ENCODE data around the gene NDUFS2. TPM values are rescaled to one million over a fixed set of nuclear protein-coding genes. Genes with fewer than 3 reads are reported as not detected.
A peak's percentile ranks its signal among the peaks of the same experiment; 100 is the strongest.
"Not testable (repeated sequence)": the region's sequence is repeated elsewhere in the genome, so short reads cannot be mapped to it uniquely, and the experiment has no call there.

The NDUFS2 gene
- polyA plus RNA-seq, 12 donors, result 92.6 to 165 (median 136) TPM; not detected in 1

DNA sequence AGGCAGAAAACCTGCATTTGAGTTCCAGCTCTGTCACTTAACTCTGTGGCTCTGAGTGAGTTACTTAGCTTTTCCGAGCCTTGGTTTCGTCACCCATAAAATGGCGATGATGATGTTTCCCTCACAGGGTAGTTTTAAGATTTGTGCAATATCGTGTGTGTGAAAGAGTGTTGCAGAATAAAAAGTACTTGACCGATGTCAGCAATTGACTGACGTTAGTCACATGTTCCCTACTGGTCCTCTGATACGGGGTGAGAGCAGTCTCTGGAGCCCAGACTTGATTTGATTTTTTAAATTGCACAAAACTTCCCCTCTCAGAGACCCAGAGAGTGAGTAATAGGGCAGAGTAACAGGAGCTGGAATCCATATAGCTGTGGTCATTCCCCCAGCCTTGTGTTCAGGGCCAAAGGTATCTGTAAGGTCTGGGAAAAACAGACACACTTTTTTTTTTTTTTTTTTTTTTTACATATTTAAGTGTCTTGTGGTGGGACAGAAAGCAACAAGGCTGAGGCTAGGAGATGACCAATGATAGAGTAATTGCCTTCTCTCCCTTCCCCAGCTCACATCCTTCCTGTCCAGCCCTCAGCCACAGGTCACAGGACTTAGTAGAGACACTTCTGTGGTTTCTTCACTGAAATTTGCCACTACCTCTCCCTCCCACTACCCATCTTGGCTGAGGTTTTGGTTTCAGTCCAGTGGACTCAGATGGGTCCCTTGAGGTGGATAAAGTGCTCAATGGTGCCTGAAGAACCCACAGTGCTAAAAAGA is 15.0 kb downstream of the NDUFS2 start:
- no peak for DNase-seq

DNA sequence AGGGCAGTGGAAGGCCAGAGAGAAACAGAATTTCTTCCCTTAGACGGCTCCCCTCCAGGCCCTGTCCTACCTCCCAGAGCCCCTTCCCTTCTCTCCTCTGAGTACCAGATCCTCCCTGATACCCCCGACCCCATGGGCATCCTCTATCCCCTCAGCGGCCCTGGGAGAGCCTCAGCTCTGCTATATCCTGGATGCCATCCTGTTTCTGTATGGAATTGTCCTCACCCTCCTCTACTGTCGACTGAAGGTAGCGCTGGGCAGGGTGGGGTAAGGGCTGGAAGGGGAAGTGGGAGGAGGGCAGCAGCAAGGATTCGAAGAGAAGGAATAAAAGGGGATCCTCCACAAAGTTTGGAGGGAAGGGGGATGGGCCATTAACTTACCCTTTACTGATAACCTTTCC is 15.7 kb downstream of the NDUFS2 start:
- DNase-seq, result no peak

DNA sequence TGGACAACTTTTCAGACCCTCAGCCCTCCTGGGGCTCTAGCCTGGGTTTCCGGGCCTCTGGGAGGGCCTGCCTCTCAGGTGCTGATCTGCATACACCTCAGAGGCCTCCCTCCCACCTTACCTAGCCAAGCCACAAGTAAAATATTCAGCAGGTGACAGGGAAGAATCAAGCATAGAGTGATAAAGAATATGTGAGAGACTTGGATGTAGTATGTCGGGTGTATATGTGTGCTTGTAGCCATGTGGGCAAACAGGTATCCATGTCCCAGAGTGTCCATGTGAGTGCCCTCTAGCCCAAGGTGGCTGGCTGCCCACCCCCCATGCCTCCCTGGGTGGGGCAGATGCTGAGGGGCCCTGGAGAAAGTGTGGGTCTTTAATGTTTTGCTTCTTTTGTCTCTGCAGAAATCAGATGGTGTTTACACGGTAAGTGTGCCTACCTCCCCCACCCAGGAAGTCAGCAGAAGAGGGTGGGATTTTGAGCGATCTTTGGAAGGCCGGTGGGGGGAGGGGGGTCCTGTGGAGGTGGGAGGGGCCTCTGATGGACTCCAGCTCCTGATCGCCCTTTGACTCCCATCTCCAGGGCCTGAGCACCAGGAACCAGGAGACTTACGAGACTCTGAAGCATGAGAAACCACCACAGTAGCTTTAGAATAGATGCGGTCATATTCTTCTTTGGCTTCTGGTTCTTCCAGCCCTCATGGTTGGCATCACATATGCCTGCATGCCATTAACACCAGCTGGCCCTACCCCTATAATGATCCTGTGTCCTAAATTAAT is 16.3 kb downstream of the NDUFS2 start:
- DNase-seq, result no peak

DNA sequence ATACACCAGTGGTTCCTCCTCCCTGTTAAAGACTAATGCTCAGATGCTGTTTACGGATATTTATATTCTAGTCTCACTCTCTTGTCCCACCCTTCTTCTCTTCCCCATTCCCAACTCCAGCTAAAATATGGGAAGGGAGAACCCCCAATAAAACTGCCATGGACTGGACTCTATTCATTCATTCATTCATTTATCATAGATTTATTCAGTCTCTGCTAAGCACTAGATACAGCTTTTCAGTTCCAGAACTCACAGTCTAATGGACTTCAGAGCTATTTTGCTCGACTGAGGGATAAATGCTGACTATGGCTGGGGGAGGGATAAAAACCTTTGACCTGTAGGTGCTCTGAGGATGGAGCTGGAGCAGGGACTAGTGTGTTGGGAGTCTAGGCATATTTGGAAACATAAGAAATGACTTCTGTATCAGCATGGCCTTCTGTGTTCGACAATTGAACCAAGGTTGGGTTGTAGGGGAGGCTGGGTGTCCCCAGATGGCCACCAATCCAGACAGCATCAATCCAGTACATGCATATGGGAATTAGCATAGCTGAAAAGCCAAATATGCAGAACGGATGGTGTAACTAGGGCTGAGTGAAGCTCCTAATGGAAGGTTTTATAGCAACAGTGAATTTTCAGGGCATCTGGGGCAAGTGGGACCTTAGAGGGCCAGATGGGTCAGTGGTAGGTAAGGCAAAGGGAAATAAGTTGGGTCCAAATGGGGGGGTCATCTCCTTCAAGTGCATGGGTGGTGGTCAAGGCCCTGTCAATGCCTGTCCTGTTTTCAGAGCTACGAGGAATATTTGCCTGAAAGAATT is 17.1 kb downstream of the NDUFS2 start:
- no peak for DNase-seq

DNA sequence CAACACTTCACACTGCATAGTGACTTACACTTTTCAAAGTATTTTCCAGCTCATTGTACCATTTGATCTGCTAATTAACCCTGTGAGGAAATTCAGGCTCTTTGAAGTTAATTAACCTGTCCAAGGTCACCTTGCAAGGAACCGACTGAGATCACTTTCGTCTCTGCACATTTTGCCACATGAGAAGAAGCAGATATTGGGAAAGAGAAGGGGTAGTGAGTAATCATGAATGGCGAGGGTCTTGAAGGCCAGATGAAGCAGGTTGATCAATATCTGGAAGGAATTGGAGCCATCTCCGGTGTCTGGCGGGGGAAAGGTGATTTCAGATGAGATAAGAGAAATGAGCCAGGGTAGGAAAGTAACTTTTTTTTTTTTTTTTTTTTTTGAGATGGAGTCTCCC is 17.8 kb downstream of the NDUFS2 start:
- no peak for DNase-seq

DNA sequence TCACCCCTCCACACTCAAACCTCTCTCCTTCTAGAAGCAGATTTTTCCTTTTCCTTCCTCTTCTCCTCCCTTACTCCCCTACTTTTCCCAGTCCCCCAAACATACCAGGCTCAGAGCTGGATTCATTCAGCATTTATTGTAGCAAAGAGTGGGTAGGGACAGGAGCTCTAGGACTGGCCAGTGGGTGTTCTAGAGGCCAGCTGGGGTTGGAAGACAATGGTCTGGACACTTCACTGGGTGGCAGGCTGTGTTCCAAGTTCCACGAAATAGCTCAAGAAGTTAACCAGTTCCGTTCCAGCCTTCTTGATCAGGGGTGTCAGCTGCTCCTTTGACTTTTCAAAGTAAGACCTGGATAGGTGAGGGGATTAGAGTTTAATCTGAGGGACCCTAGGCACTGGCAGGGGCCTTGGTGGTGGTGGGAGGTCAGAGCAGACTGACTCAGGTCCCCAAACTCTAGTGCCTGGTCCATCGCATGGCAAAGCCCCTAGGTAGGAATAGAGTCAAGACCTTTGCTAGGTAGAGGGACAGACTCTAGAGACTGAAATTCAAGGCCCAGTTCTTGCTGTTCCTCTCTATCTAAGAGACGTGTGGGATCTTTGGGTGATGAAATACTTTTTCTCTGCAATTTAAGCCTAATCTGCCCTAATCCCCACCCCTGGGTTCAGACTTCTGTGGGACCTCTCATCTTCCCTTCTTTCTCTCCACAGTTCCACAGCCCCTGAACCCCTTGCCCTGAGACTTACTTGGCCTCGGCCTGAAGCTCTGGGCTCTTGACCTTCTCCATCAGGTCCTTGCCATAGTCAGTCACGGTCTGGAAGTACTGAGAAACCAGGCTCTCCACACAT is 20.2 kb downstream of the NDUFS2 start:
- no peak for DNase-seq

DNA sequence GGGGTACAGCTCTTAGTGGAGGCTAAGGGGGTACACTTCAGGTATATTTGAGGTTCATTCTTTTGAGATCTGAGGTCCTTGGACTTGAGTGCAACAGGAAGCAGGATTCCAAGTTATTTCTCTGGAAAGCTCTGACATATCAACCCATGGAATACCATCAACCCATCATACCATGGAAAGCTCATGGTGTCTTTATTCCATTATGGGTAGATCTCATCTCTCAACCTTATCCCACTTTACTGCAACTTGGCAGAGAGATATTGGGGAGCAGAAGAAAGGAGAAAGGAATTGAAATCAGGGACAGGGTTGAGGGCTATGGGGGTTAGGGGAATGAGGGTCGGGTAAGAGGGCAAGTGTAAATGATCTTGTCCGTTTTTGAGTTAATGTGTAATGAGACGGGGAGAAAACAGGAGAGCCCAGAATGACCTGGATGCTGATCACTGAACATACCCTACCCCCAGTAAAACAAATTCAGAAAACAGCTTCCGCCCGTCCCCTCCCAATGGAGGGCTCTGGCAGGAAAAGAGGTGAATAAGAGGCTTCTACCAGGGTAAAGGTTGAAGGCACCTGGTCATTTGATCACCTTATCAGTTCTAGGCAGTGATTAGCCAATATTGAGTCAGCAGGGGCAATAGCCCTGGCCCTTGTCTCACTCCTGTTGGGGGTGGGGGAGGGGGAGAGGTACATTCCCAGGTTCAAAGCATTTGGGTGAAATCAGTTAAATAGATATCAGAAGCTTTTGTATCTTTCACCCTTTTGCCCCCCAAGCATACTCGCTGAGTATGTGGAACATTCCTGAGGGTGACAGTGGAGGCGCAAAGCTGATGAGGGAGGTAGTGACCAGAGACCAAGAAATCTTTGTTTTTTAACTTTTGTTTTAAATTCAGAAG is 21.9 kb downstream of the NDUFS2 start:
- no peak for DNase-seq

DNA sequence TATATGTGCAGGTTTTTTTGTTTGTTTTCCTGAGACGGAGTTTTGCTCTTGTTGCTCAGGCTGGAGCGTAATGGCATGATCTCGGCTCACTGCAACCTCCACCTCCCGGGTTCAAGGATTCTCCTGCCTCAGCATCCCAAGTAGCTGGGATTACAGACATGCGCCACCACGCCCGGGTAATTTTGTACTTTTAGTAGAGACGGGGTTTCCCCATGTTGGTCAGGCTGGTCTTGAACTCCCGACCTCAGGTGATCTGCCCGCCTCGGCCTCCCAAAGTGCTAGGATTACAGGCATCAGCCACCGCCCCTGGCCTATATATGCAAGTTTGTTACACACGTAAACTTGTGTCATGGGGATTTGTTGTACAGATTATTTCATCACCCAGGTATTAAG is 22.5 kb downstream of the NDUFS2 start:
- DNase-seq, result not testable (repeated sequence)

DNA sequence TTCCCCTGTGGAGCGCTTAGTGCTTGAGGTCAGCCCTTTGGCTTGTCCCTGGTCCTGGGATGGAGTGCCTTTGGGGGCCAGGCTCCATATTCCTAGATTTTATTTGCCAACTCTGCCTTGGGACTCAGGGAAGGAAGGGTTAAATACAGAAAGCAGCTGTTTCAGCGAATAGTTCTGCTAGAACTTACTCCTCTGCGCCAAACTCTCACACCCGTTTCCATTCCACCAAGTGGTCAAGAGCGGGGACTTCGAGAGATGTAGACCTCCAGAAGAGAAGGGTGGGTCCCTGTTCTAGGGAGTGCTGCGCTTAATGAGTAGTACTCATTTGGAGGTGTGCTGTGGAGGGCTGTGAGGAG is 23.0 kb downstream of the NDUFS2 start:
- no peak for DNase-seq

DNA sequence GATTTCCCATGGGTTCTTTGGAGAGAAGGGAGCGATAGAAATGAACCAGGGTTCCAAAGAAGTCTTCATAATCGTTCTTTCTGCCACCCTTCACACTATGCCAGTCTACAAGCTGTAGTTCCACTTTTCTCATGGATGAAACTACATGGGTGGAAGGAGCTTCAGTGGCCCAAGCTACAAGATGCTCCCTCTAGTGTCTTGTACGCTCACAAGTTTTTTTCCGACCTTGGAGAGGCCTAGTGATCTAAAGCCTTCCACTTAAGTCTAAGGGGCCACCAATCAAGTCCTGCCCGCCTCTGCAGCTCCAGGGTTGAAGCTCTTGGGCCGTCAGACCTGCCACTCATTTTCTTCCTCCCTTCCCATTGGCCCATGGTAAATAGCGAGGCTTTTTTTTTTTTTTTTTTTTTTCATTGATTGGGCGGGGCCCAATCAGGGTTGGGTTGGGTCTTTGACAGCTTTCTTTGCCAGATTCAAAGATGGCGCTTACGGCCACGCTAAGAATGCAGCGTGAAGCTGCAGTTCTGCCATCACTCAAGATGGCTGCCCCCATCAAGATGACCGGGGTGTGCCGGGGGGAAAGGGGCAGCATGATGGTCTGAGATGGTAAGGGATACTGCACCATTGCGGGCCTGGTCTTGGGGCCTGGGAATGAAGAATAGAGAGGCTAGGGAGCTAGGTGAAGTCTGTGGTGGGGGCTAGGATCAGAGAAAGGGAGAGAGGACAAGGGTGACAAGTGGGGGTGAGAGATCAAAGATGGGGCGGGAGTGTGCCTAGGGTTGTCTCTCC is 23.6 kb downstream of the NDUFS2 start, which contains the start of gene TOMM40L:
TSS of gene TOMM40L (plus strand) at position 527 of the 786 bp plus-strand sequence. CDS start 430 bp downstream, outside the sequence.
- peak; percentile 96 for DNase-seq

DNA sequence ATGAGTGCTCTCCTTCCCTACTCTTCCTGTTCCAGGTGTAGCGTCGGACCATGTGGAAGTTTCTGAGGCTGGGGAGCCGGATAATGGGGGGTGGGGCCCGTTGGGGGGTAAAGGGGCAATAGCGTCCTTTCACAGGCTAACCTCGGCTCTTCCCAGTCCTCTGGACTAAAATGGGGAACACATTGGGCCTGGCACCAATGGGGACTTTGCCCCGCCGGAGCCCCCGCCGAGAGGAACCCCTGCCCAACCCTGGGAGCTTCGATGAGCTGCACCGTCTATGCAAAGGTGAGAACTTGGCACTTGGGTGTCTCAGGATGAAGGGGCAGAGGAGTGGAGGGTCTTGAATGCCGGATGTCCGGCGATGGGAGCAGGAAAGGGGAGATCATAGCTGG is 24.1 kb downstream of the NDUFS2 start:
- DNase-seq, result no peak

DNA sequence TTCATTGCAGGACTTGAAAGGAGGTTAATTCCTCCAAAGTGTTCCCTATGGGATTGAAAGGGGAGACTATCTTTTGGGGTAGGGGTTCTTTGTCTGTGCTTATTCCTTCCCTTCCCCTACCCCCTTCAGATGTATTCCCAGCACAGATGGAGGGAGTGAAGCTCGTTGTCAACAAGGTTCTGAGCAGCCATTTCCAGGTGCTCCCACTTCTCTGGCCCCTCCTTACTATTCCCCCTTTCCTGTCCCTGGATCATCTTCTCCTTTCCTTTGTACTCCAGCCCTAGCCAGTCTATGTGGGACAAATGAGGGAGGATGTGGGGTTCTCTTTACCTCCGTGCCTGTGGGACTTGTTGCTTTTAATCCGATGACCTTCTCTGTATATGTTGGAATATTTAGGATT is 24.6 kb downstream of the NDUFS2 start:
- no peak for DNase-seq

DNA sequence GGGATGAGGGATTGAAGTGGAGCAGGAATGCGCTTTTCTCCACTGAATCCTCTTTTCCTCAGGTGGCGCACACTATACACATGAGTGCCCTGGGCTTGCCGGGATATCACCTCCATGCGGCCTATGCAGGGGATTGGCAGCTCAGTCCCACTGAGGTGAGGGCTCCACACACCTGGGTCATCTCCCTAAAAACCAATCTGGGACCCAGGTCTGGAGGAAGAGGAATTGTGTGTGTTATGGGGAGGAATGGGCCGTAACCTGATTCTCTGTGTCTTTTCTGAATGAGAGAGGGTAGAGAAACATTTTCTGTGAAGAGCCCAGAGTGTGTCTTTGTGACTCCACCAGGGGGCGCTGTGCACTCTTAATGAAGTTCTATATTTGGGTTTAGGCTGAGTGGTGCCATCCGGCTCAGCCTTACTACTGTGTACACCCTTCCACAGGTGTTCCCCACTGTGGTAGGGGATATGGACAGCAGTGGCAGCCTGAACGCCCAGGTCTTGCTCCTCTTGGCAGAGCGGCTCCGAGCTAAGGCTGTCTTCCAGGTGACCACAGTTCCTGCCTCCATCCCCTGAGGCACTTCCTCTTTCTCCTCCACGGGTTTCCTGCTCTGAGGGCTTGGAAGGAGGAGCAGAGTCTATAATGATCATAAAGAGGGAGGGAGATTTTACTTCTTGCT is 25.2 kb downstream of the NDUFS2 start:
- peak; percentile 77 for DNase-seq

DNA sequence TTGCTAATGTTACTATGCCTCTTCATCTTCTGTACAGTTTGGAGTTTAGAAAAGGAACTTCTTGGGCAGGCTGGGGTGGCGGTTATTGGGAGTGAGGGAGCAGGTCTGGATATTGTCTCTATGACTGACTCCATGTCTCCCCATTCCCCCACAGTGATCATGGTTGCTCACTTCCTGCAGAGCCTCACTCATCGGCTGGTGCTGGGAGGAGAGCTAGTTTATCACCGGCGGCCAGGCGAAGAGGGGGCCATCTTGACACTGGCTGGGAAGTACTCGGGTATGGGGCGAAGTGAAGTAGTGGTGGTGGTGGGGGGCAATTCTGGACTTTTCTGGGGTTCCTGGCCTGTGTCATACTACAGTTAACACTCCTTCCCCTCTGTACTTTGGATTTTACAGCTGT is 25.9 kb downstream of the NDUFS2 start:
- no peak for DNase-seq

DNA sequence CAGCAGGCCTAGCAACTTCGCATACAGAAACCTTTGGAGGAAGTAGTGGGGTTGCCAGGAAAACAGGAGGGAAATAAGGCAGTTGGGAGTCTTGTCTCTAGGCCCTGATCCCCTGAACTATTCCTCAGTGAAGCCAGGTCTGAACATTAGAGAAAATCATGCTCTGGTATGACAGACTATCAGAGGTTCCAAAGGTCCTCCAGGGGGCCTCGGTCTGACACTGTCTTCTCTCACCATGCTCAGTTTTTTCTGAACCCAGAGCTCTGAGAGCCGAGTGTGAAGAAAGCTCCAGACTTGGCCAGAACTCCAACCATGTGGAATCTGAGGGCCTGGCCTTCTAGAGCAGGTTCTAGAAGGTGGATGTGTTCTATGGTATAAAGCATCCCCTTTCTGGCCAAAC is 27.7 kb downstream of the NDUFS2 start:
- DNase-seq, result no peak

DNA sequence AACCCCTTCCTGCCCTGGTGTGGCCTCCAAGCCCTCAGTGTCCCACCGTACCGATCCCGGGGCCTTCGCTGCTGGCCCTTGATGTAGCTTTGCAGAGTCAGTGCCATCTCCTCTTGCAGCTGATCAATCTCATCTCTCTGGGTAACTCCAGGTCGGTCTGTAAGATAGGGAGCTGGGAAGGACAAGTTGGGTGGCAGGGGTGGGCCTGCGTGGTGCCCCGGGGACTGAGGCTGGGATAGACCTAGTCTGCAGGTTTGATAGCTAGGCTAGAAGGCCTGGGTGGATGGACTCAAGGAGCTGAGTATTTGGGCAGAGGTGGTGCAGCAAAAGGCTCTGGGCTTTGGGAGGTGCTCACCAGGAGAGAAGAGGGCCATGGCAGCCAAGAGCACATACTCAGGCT is 28.6 kb downstream of the NDUFS2 start:
- DNase-seq, result no peak

DNA sequence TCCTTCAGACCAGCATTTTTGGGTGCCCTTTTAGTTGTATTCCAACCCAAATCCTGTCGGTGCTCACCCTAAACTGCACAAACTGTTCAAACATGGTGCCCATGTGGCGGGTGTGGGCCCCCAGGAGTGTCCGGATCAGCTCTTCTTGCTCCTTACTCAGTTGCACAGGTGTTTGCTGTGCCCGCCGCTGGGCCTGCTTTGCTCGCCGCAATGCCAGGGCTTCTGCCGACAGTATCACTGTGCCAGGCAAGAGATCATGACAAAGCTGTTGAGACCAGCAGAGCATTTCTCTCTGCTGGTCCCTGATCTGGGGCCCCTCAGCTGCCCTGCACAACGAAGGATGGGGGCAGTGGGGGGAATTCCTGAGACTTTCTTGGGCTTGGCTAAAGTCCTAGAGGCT is 30.9 kb downstream of the NDUFS2 start:
- no peak for DNase-seq

DNA sequence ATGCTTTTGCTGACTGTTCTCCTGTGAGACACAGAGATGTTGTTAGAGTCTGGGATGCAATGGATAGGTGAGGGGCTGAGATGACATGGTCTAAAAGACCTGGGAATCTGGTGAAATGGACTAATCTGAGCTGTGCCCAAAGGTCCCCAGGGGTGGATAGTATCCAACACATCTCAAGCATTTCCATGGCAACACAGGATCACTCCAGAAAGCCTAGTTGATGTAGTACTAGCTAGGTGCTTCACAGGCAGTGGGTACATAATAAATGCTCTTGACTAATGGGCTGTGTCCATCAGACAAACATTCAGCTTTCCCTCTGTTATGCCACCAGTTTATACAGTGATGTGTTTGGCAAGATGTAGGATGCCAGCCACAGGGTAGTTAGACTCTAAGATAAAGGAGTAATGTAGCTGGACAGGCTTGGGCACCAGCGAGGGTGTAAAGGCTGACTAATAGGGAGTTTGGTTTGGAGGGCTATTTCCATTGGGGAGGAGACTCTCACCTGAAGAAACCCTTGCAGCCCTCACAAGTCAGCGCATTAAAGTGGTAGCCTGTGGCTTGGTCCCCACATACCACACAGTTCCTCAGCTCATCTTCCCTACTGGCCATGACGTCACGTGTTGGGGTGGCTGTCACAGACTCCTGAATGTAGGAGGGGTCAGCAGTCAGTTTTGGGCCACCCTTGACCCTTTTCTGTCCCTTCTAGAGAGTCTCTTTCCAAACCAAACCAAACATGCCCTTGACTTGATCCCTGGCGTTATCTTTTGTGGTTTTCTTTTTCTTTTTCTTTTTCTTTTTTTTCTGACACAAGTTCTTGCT is 34.0 kb downstream of the NDUFS2 start:
- DNase-seq, result no peak

All from muscle of arm (tissue), 12 donors.